DND-41 (cell line): ENCODE measurements around the gene TLE1.

Experiments
- CTCF ChIP-seq: IDR thresholded peaks from 2 replicates; pipeline ENCODE4 v1.5.1; 2012; ENCODE audit warnings: borderline replicate concordance, low read length, moderate library complexity, mild to moderate bottlenecking; ENCODE audit not compliant: poor library complexity, severe bottlenecking; ENCODE audit errors: extremely low read depth
- EZH2 ChIP-seq: IDR thresholded peaks from 3 replicates; pipeline ENCODE4 v1.6.1; 2012; ENCODE audit warnings: borderline replicate concordance, low read depth, mild to moderate bottlenecking, moderate library complexity, low read length, inconsistent platforms; ENCODE audit not compliant: severe bottlenecking

GRCh38 chr9:81625969-81626368, 63.4 kb downstream of the TLE1 start:
- TF ChIP-seq CTCF = no peak
- no peak for TF ChIP-seq EZH2
